ENCODE data around the gene ZNF112.

ZNF112 gene

DNA sequence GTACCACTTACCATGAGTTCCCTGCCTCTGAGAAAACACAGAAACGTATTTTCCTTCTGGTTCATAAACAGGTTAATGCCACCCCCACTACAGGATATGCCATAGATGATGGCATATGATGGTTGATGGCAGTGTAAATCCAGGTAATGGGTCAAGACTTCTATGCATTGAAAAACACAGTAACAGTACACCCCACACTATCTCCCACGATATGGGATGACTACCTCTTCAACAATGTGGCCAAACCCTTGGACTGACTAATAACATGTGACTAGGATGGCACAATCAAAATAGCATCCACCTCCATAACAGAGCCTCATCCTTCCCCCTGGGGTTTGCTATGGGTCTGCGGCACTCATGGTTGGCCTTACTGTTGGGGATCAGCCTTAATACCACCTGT lies 73.6 kb downstream of the ZNF112 start:
- DNase-seq (ENCODE audit: low spot score) = no peak

DNA sequence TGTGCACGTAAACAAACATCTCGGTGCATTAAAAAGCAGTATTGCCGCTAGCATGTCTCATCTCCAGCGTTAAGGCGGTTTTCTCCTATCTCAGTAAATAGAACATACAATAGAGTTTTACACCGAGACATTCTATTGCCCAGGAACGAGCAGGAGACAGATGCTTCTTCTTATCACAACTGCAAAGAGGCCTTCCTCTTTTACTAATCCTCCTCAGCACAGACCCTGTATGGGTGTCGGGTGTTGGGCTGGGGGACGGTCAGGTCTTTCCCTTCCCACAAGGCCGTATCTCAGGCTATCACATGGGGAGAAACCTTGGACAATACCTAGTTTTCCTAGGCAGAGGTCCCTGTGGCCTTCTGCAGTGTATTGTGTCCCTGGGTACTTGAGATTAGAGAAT lies 75.6 kb downstream of the ZNF112 start:
- no peak for DNase-seq (ENCODE audit: low spot score)

DNA sequence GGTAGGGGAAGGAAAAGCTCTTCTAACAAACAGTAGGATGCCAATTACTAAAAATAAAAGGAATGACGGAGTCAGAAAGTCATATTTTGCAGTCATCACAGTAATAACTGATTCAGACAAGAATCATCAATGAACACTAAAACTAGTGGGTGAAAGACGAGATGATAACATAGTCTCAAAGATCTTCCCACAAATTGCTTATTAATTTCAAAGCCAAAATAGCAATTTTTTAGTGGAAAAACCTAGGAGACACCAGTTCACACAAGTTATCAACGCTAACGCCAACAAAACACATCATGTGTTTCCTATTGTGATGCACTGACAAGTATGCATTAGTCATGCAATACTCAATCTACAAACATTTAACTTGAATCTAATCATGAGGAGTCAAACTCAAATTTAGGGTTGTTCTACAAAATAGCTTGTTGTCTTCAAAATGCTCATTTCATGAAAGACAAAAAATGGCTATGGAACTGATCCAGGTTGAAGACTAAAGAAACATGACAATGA lies 78.2 kb downstream of the ZNF112 start:
- no peak for DNase-seq (ENCODE audit: low spot score)

DNA sequence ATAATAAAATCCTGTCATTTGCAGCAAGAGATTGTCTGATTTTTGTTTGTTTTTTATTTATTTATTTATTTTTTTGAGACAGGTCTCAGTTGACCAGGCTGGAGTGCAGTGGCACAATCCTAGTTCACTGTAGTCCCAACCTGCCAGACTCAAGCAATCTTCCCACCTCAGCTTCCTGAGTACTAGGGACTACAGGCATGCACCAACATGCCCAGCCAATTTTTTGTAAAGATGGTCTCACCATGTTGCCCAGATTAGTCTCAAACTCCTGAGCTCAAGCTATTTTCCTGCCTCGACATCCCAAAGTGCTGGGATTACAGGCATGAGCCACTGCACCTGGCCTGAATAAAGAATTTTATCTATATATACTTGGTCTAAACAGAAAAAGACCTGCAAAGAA lies 79.1 kb downstream of the ZNF112 start:
- no peak for DNase-seq (ENCODE audit: low spot score)

All from CD4-positive, alpha-beta T cell treated with Interleukin-2 at 100 ng/mL for 4 hours (primary cell).